Suppressor macrophage (primary cell): Measurements from ENCODE around the gene TNRC6A.
A peak's percentile ranks its signal among the peaks of the same experiment; 100 is the strongest.
"Not testable (repeated sequence)": the region's sequence is repeated elsewhere in the genome, so short reads cannot be mapped to it uniquely, and the experiment has no call there.

Experiments used
- DNase-seq, 4 experiments: peaks; one replicate each; pipeline ENCODE4 v3.0.0-alpha.2; 2020 to 2022
- total RNA-seq, 17 experiments: gene quantifications; one replicate each; lab custom pipeline; 2026; ENCODE audit warnings: mixed read lengths in 6 of 17, inconsistent platforms in 3 of 17; lab: John Stamatoyannopoulos, UW

The TNRC6A gene
- total RNA-seq: 22.3 to 68.7 (median 54.0) reads per million in 17 experiments

GRCh38 chr16:24729243-24729950 lies at the start of gene TNRC6A:
TSS of gene TNRC6A (plus strand) at chr16:24729651. CDS start at chr16:24729842, 191 bp downstream.
- peak; percentile 89 to 96 (median 94) for DNase-seq

GRCh38 chr16:24681793-24682192 lies 47.7 kb upstream of the TNRC6A start:
- DNase-seq: no peak

GRCh38 chr16:24683250-24683649 lies 46.2 kb upstream of the TNRC6A start:
- DNase-seq: no peak

- no peak for DNase-seq
Measured at GRCh38 chr16:24683847-24684493, 45.5 kb upstream of the TNRC6A start.

GRCh38 chr16:24685539-24686432 lies 43.7 kb upstream of the TNRC6A start:
- DNase-seq: no peak

- no peak for DNase-seq
Measured at GRCh38 chr16:24686678-24687077, 42.8 kb upstream of the TNRC6A start.

- no peak for DNase-seq
Measured at GRCh38 chr16:24688359-24688758, 41.1 kb upstream of the TNRC6A start.

GRCh38 chr16:24689128-24689527 lies 40.3 kb upstream of the TNRC6A start:
- peak; percentile 23 to 54 (median 35) for DNase-seq

- DNase-seq: no peak
Measured at GRCh38 chr16:24692854-24693253, 36.6 kb upstream of the TNRC6A start.

- DNase-seq: no peak
Measured at GRCh38 chr16:24694931-24695330, 34.5 kb upstream of the TNRC6A start.

- no peak for DNase-seq
Measured at GRCh38 chr16:24696699-24697098, 32.8 kb upstream of the TNRC6A start.

GRCh38 chr16:24698308-24698707 lies 31.1 kb upstream of the TNRC6A start:
- DNase-seq: no peak

GRCh38 chr16:24699151-24699723 lies 30.2 kb upstream of the TNRC6A start:
- no peak for DNase-seq

- no peak for DNase-seq
Measured at GRCh38 chr16:24700549-24701392, 28.7 kb upstream of the TNRC6A start.

GRCh38 chr16:24701521-24701951 lies 27.9 kb upstream of the TNRC6A start:
- DNase-seq: no peak

- DNase-seq: not testable (repeated sequence)
Measured at GRCh38 chr16:24707760-24708159, 21.7 kb upstream of the TNRC6A start.

- DNase-seq: no peak
Measured at GRCh38 chr16:24713379-24713778, 16.1 kb upstream of the TNRC6A start.

- no peak for DNase-seq
Measured at GRCh38 chr16:24717411-24717810, 12.0 kb upstream of the TNRC6A start.

GRCh38 chr16:24718967-24719521 lies 10.4 kb upstream of the TNRC6A start:
- no peak for DNase-seq

GRCh38 chr16:24721830-24722238 lies 7.6 kb upstream of the TNRC6A start:
- peak in 1 of 4 experiments; percentile 35 for DNase-seq

- DNase-seq: no peak
Measured at GRCh38 chr16:24723663-24724062, 5.8 kb upstream of the TNRC6A start.
